COR-L47 (cell line): Measurements from ENCODE around the gene GNB1.
A peak's percentile ranks its signal among the peaks of the same experiment; 100 is the strongest.
"Not testable (repeated sequence)": the region's sequence is repeated elsewhere in the genome, so short reads cannot be mapped to it uniquely, and the experiment has no call there.

ENCODE experiments used
- DNase-seq: peaks from one replicate; lab custom pipeline; 2025; lab: John Stamatoyannopoulos, UW

Gene GNB1

GRCh38 chr1:1858382-1859086, 32.4 kb downstream of the GNB1 start:
- peak; percentile 87 for DNase-seq

- DNase-seq = no peak
These were observed 33.7 kb downstream of the GNB1 start for GRCh38 chr1:1857096-1857703.

- not testable (repeated sequence) for DNase-seq
These were observed 34.7 kb downstream of the GNB1 start for GRCh38 chr1:1856161-1856560.

- DNase-seq = no peak
These were observed 37.2 kb downstream of the GNB1 start for GRCh38 chr1:1853593-1854257.

GRCh38 chr1:1852619-1853414, 38.1 kb downstream of the GNB1 start:
- DNase-seq = no peak

DNA sequence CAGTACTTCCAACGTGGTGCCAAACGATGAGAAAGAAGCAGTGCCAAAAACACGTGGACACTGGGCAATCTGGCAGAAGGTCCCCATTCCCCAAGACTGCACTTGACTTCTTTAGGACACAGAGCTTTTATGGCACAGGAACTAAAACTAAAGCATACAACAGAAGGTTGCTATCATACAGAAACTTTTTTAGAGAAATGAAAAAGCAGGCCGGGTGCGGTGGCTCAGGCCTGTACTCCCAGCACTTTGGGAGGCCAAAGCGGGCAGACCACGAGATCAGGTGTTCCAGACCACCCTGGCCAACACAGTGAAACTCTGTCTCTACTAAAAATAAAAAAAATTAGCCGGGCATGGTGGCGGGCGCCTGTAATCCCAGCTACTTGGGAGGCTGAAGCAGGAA, 43.0 kb downstream of the GNB1 start:
- no peak for DNase-seq

DNA sequence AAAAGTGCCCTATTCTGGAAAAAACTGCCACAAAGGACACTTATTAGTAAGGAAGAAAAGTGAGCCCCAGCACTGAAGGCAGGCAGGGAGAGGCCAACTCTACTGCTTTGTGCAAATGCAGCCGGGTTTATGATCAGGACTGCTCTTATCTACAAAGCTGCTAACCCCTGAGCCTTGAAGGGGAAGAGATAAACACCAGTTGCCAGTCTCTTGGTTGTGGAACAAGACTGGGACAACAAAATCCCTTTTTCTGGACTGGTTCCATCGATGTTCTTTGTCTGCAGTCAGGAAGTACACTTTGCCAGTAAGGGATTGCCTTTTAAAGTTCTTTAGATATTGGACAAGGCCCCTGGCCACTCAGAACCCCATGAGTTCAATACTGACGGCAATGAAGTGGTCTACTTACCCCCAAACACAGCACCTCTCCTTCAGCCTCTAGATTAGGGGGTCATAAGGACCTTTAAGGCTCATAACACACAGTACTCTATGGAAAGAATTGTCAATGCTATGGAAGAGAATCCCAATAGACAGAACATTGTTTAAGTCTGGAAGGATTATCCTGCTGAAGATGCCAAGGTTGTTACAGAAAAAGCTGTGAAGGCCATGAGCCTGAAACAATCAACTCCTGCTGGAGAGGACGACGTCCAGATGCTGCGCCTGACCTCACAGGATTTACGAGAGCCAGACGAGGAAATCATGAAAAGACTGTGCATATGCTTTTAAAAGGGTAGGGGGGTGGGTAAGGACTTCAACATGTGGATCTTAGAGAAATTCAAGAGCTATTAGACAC, 43.6 kb downstream of the GNB1 start:
- DNase-seq = no peak

GRCh38 chr1:1846386-1846918, 44.4 kb downstream of the GNB1 start:
- no peak for DNase-seq

GRCh38 chr1:1842360-1843146, 48.3 kb downstream of the GNB1 start:
- DNase-seq = peak; percentile 38

- DNase-seq = no peak
These were observed 49.3 kb downstream of the GNB1 start for GRCh38 chr1:1841575-1841995.

DNA sequence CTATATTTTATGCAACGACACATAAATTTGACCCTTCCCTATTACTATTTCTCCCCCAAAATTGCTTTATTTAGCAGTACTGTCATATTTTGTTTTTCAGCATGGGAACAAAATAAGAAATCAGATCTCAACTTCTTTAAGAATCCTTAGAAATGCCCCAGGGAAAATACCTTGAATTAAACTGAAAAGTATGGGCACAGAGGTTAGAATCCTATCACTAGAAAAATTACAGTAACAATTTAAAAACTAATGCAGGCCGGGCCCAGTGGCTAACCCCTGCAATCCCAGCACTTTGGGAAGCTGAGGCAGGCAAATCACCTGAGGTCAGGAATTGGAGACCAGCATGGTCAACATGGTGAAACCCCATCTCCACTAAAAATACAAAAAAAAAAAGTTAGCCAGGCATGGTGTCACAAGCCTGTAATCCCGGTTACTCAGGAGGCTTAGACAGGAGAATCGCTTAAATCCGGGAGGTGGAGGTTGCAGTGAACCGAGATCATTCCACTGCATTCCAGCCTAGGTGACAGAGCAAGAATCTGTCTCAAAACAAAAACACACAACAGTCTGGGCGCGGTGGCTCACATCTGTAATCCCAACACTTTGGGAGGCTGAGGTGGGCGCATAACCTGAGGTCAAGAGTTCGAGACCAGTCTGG, 51.4 kb downstream of the GNB1 start:
- no peak for DNase-seq

DNA sequence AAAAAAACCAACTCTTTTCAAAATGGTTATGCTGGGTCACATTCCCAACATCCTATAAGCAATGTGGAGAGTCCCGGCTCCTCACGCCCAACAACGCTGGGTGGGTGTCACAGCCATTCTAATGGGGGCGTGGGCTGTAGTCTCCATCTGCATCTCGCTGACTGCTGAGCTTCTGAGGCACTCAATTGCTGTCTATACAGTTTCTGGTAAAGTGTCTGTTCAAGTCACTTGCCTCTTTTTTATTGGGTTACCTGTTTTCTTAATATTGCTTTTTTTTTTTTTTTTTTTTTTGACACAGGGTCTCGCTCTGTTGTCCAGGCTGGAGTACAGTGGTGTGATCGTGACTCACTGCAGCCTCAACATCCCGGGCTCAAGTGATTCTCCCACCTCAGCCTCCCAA, 54.8 kb downstream of the GNB1 start:
- DNase-seq = no peak

- DNase-seq = no peak
These were observed 55.3 kb downstream of the GNB1 start for GRCh38 chr1:1835546-1835945.

- no peak for DNase-seq
These were observed 57.0 kb downstream of the GNB1 start for GRCh38 chr1:1833916-1834325.

GRCh38 chr1:1833456-1833855, 57.4 kb downstream of the GNB1 start:
- DNase-seq = no peak

- DNase-seq = no peak
These were observed 58.1 kb downstream of the GNB1 start for GRCh38 chr1:1832820-1833219.

DNA sequence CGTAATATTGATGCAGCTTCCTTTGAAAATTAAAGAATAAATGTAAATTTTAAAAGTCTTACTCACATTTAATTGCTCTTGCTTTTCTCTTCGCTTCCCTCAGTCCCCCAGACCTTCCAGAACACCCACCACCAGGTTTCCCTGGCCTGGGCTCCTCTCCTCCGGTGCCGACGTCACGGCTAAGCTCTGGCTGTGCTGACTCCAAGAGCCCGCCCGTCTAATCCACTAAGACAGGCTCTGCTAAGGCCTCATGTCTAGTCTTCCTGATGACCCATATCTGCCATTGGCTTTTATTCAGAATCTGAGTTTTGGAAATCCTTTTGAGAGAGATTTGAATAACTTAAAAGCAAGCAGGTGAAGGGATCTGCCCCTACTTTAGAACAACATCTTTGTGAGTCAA, 58.7 kb downstream of the GNB1 start:
- no peak for DNase-seq

GRCh38 chr1:1827089-1827848, 63.6 kb downstream of the GNB1 start:
- DNase-seq = no peak

DNA sequence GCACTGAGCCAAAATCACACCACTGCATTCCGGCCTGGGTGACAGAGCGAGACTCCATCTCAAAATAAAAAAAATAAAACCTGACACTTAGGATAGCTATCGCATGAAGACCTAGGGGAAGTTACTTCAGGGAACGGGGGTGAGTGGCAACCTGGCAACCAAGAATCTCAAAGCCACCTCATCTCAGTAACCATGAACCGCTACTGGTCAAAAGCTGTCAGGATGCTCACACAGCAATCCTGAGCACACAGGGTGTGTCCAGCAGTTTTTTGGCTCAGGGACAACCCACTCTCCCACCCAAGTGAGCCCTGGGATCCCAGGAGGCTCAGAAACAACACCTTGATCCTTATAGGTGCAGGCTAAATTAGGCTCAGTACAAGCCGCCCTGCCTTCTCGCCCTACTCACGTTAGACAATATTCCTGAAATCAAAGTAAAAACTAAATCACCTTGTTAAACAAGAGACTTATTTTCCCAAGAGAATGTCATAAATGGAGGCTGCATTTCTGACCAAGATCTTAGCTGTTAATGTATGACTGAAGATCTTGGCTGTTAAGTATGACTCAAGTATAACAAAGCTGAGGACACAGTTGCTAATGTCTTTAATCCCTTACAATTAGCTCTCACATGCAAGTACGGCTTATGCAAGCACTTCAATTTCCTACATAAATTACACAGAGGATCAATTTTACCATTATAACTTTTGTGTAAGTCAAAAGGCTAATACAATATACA, 64.4 kb downstream of the GNB1 start:
- no peak for DNase-seq
